ENCODE results near the gene GPX7.

GPX7 gene

DNA sequence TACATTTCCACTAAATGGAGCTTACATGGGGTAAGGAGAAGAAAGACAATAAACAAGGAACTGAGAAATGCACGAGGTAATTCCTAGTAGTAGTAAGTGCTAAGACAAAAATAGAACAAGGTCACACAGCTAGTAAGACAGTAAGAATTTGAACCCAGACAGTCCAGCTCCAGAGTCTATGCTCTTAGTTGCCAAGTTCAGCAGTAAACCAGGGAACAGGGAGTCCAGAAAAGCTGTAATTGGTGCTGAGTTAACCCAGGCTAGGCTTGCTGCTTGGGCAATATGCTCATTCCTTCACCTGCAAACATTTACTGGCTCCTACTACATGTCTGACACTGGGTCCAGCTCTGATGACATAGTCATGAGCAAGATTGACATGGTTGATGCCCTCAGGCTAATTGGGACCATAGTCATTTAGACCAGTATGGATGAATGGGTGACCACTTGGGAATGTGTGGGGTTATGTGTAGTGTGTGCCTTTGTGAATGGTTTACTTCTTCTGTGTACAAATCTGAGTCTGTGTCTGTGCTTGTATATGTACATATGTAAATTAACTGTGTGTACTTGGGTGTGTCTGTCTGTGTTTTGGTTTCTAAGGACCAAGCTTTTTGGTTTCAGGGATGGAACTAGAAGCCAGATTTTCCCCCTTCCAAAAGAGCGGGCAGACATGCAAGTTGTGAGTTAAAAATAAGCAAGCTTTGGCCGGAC lies 2.0 kb downstream of the GPX7 start:
- no peaks in the 10 kb centered on the region for H3K9me3 ChIP-seq (ENCODE audit: insufficient read depth, low read depth, low read length)
- no peaks in the 10 kb centered on the region for H3K4me1 ChIP-seq (ENCODE audit: insufficient read depth, low read length)
- no peaks in the 10 kb centered on the region for H3K36me3 ChIP-seq (ENCODE audit: insufficient read depth, low read depth, low read length)
- peaks cover 40% of the 10 kb centered on the region for H3K27me3 ChIP-seq (ENCODE audit: insufficient read depth, low read length)
- no peak overlapping the region for H3K4me3 ChIP-seq (ENCODE audit: low read length)
- no peak overlapping the region for H3K9ac ChIP-seq (ENCODE audit: low read depth, low read length)
- no peak overlapping the region for H3K27ac ChIP-seq (ENCODE audit: low read length)

DNA sequence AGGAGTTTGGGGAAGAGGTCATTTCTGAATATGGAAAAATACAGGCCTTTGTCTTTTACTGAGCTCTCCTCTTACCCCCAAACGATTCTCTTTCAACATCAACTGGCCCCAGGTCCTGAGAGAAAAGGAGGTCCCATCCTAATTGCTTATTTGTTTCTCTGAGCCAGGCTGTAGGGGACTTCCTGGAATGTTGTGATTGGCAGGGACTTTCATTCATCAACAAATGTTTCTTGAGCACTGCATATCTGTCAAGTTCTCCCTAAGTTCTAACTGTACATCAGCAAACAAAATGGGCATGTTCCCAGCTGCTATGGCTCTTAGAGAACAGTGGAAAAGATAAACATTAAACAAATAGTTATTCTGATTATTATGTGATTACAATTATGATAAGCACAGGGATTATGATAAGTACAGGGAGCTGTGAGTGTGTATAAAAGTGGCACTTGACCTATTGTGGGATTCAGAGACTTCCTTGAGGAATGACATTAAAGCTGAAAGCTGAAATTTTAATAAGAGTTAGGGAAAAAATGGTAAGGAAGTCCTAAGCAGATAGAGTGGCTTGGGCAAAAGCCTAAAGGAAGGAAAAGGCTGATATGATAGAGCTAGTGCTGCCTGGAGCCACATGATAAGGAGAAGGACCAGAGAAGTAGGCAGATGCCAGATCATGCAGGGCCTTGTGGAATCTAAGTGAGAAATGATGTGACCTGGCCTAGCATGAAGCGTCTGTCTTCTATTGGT lies 11.6 kb downstream of the GPX7 start:
- Histone ChIP-seq H3K9ac (ENCODE audit: low read depth, low read length) (no peak overlapping the region), H3K36me3 (ENCODE audit: insufficient read depth, low read depth, low read length) (no peaks in the 10 kb centered on the region), H3K9me3 (ENCODE audit: insufficient read depth, low read depth, low read length) (no peaks in the 10 kb centered on the region), H3K4me1 (ENCODE audit: insufficient read depth, low read length) (peaks cover 3% of the 10 kb centered on the region; the same call in 1 of the 2 replicates), H3K27ac (ENCODE audit: low read length) (no peak overlapping the region), H3K27me3 (ENCODE audit: insufficient read depth, low read length) (no peaks in the 10 kb centered on the region), H3K4me3 (ENCODE audit: low read length) (no peak overlapping the region)

DNA sequence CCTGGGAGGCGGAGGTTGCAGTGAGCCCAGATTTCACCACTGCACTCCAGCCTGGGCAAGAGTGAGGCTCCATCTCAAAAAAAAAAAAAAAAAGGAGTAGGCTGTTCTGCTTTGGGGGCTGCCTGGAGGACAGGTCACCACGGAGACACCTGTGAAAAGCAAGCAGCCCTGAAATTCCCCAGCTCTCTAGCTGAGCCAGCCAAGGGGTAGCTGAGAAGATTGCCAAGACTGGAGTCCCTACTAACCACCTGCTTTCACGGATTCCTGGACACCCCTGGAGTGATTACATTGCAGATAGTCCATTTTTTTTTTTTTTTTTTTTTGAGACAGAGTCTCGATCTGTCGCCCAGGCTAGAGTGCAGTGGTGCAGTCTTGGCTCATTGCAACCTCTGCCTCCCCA lies 12.5 kb downstream of the GPX7 start:
- no peak overlapping the region for H3K27ac ChIP-seq (ENCODE audit: low read length)
- H3K9ac ChIP-seq (ENCODE audit: low read depth, low read length) = no peak overlapping the region
- no peak overlapping the region for H3K4me3 ChIP-seq (ENCODE audit: low read length)
- no peaks in the 10 kb centered on the region for H3K36me3 ChIP-seq (ENCODE audit: insufficient read depth, low read depth, low read length)
- no peaks in the 10 kb centered on the region for H3K9me3 ChIP-seq (ENCODE audit: insufficient read depth, low read depth, low read length)
- peaks cover 3% of the 10 kb centered on the region; the same call in 1 of the 2 replicates for H3K4me1 ChIP-seq (ENCODE audit: insufficient read depth, low read length)
- no peaks in the 10 kb centered on the region for H3K27me3 ChIP-seq (ENCODE audit: insufficient read depth, low read length)

DNA sequence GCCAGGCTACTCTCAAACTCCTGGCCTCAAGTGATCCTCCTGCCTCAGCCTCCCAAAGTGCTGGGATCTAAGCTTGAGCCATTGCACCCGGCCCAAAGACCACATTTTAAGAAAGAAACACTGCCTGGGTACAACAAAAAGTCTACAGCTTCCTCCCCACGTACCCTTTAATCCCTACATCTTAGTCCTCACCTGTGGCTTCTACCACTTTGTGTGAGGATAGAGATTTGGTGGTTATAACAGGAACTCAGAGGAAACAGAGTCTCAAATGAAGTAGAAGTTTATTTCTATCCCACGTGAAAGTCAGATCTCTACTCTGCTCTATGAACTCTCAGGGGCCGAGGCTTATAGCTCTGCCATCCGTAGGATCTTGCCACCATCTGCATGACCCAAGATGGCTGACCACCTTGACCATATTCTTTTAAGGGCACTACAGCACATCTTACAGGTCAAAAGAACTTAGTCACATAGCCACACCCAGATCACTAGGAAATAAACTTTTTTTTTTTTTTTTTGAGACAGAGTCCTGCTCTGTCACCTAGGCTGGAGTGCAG lies 13.4 kb downstream of the GPX7 start:
- Histone ChIP-seq H3K27ac (ENCODE audit: low read length) (no peak overlapping the region), H3K9me3 (ENCODE audit: insufficient read depth, low read depth, low read length) (no peaks in the 10 kb centered on the region), H3K4me3 (ENCODE audit: low read length) (no peak overlapping the region), H3K4me1 (ENCODE audit: insufficient read depth, low read length) (peaks cover 3% of the 10 kb centered on the region; the same call in 1 of the 2 replicates), H3K27me3 (ENCODE audit: insufficient read depth, low read length) (no peaks in the 10 kb centered on the region), H3K9ac (ENCODE audit: low read depth, low read length) (no peak overlapping the region), H3K36me3 (ENCODE audit: insufficient read depth, low read depth, low read length) (no peaks in the 10 kb centered on the region)

DNA sequence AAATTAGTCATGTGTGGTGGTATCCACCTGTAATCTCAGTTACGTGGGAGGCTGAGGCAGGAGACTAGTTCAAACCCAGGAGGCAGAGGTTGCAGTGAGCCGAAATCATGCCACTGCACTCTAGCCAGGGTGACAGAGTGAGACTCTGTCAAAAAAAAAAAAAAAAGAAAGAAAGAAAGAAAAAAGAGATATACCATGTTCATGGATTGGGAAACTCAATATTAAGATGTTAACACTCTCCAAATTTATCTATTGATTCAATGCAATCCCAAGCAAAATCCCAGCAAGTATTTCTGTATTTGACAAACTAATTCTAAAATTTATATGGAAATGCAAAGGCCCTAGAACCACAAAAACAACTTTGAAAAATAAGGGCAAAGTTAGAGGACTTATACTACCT lies 19.8 kb downstream of the GPX7 start:
- no peak overlapping the region for H3K27ac ChIP-seq (ENCODE audit: low read length)
- H3K9ac ChIP-seq (ENCODE audit: low read depth, low read length) = no peak overlapping the region

DNA sequence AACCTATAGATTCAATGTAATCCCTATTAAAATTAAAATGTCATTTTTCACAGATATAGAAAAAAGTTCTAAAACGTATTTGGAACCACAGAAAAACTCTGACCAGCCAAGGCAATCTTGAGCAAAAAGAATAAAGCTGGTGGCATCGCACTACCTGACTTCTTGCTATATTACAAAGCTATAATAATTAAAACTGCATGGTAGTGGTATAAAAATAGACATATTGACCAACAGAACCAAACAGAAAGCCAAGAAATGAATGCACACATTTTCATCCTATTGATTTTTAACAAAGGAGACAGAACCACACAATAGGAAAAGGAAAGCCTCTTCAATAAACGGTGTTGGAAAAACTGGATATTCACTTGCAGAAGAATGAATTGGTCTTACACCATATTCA lies 21.6 kb downstream of the GPX7 start:
- Histone ChIP-seq H3K9me3 (ENCODE audit: insufficient read depth, low read depth, low read length) (peaks cover 9% of the 10 kb centered on the region; the same call in 1 of the 2 replicates), H3K4me3 (ENCODE audit: low read length) (no peak overlapping the region), H3K9ac (ENCODE audit: low read depth, low read length) (no peak overlapping the region), H3K27ac (ENCODE audit: low read length) (no peak overlapping the region), H3K36me3 (ENCODE audit: insufficient read depth, low read depth, low read length) (no peaks in the 10 kb centered on the region), H3K4me1 (ENCODE audit: insufficient read depth, low read length) (no peaks in the 10 kb centered on the region), H3K27me3 (ENCODE audit: insufficient read depth, low read length) (no peaks in the 10 kb centered on the region)

More for the DNA sequence above, 19.8 kb downstream of the GPX7 start:
- Histone ChIP-seq H3K9me3 (ENCODE audit: insufficient read depth, low read depth, low read length) (peaks cover 9% of the 10 kb centered on the region; the same call in 1 of the 2 replicates), H3K36me3 (ENCODE audit: insufficient read depth, low read depth, low read length) (no peaks in the 10 kb centered on the region), H3K4me3 (ENCODE audit: low read length) (no peak overlapping the region), H3K4me1 (ENCODE audit: insufficient read depth, low read length) (no peaks in the 10 kb centered on the region), H3K27me3 (ENCODE audit: insufficient read depth, low read length) (no peaks in the 10 kb centered on the region)

DNA sequence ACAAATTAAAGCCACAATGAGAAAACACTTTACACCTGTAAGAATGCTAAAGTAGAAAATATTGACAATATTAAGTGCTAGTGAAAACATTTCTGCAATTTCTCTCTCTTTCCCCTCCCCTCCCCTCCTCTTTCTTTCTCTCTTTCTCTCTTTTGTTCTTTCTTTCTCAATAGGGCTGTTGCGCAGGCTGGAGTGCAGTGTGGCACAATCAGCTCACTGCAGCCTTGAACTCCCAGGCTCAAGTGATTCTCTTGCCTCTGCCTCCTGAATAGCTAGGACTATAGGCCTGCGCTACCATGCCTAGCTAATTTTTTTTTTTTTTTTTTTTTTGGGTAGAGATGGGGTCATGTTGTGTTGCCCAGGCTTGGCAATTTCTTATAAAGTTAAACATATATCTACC lies 24.9 kb downstream of the GPX7 start:
- Histone ChIP-seq H3K36me3 (ENCODE audit: insufficient read depth, low read depth, low read length) (no peaks in the 10 kb centered on the region), H3K4me1 (ENCODE audit: insufficient read depth, low read length) (no peaks in the 10 kb centered on the region), H3K27ac (ENCODE audit: low read length) (no peak overlapping the region)

DNA sequence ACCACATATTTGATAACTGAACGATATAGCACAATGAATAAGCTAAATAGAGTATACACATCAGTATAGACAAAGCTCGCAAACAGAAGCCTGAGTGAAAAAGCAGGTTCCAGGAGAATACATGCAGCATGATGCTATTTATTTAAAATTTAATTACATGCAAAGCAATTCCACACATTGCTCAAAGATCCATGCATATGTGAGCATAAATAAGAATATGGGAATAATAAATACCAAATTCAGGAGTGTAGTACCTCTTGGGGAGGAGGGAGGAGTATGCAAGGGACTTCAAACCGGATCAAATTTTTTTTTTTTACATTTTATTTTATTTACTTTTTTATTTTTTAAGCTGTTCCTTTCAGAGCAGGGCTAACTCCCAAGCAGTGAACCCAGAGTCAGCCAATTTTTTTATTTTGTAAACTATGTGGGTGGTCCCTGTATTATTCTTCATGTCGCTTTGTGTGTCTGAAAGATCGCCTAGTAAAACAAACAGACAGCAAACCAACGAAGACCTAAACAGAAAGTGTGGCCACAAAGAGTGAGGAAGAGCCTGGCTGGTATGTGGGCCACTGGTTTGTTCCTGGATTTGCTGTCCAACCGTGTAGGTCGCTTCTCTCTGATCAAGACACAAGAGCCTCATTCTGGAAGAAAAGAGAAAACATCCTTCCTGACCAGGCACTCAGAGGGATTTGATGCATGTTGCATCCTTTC lies 26.6 kb downstream of the GPX7 start:
- H3K27ac ChIP-seq (ENCODE audit: low read length) = no peak overlapping the region
- no peak overlapping the region for H3K4me3 ChIP-seq (ENCODE audit: low read length)
- no peaks in the 10 kb centered on the region for H3K36me3 ChIP-seq (ENCODE audit: insufficient read depth, low read depth, low read length)
- H3K27me3 ChIP-seq (ENCODE audit: insufficient read depth, low read length) = peaks cover 38% of the 10 kb centered on the region
- H3K4me1 ChIP-seq (ENCODE audit: insufficient read depth, low read length) = peaks cover 5% of the 10 kb centered on the region; the same call in 1 of the 2 replicates
- H3K9ac ChIP-seq (ENCODE audit: low read depth, low read length) = no peak overlapping the region
- H3K9me3 ChIP-seq (ENCODE audit: insufficient read depth, low read depth, low read length) = no peaks in the 10 kb centered on the region

More for the DNA sequence above, 24.9 kb downstream of the GPX7 start:
- H3K4me3 ChIP-seq (ENCODE audit: low read length) = no peak overlapping the region
- H3K9me3 ChIP-seq (ENCODE audit: insufficient read depth, low read depth, low read length) = peaks cover 4% of the 10 kb centered on the region; the same call in 1 of the 2 replicates
- H3K27me3 ChIP-seq (ENCODE audit: insufficient read depth, low read length) = peaks cover 20% of the 10 kb centered on the region
- no peak overlapping the region for H3K9ac ChIP-seq (ENCODE audit: low read depth, low read length)

DNA sequence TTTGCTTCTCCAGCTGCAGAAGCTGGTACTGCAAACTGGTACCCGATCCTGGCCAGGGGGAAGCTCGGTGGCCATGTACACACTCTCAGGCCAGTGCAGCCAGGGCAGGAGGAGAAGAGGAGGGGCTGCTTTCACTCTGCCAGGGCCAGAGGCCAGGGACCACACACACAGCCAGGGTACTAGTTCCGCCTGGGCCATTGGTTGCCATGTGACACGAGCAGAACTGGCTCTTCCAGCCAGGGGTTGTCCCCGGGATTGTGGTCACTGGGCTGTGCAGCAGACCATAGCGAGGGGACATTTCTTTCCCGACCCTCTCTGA lies 27.1 kb downstream of the GPX7 start:
- no peak overlapping the region for H3K27ac ChIP-seq (ENCODE audit: low read length)
- no peak overlapping the region for H3K9ac ChIP-seq (ENCODE audit: low read depth, low read length)
- H3K36me3 ChIP-seq (ENCODE audit: insufficient read depth, low read depth, low read length) = no peaks in the 10 kb centered on the region
- H3K9me3 ChIP-seq (ENCODE audit: insufficient read depth, low read depth, low read length) = no peaks in the 10 kb centered on the region
- H3K4me3 ChIP-seq (ENCODE audit: low read length) = no peak overlapping the region
- peaks cover 5% of the 10 kb centered on the region; the same call in 1 of the 2 replicates for H3K4me1 ChIP-seq (ENCODE audit: insufficient read depth, low read length)
- H3K27me3 ChIP-seq (ENCODE audit: insufficient read depth, low read length) = peaks cover 43% of the 10 kb centered on the region

DNA sequence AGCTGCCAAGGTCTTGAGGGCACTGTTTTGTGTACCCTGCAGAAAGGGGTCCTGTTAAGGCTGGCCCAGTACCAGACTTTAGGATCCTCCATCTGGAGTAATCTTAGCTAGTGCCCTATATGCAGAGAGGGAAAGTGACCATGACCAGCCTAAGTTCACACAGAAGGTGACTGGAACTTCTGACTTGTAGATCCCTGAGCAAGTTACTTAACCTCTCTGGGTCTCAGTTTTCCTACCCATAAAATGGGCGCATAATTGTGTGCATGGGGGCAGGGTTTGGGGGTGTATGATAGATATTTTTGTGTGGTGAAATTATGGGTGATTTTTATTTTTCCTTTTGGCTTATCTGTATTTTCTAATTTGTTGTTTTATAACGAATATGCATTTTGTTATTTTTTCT lies 27.5 kb downstream of the GPX7 start:
- no peak overlapping the region for H3K9ac ChIP-seq (ENCODE audit: low read depth, low read length)
- peaks cover 47% of the 10 kb centered on the region for H3K27me3 ChIP-seq (ENCODE audit: insufficient read depth, low read length)
- H3K9me3 ChIP-seq (ENCODE audit: insufficient read depth, low read depth, low read length) = no peaks in the 10 kb centered on the region
- peaks cover 5% of the 10 kb centered on the region; the same call in 1 of the 2 replicates for H3K4me1 ChIP-seq (ENCODE audit: insufficient read depth, low read length)
- H3K27ac ChIP-seq (ENCODE audit: low read length) = no peak overlapping the region
- H3K4me3 ChIP-seq (ENCODE audit: low read length) = no peak overlapping the region
- H3K36me3 ChIP-seq (ENCODE audit: insufficient read depth, low read depth, low read length) = no peaks in the 10 kb centered on the region

DNA sequence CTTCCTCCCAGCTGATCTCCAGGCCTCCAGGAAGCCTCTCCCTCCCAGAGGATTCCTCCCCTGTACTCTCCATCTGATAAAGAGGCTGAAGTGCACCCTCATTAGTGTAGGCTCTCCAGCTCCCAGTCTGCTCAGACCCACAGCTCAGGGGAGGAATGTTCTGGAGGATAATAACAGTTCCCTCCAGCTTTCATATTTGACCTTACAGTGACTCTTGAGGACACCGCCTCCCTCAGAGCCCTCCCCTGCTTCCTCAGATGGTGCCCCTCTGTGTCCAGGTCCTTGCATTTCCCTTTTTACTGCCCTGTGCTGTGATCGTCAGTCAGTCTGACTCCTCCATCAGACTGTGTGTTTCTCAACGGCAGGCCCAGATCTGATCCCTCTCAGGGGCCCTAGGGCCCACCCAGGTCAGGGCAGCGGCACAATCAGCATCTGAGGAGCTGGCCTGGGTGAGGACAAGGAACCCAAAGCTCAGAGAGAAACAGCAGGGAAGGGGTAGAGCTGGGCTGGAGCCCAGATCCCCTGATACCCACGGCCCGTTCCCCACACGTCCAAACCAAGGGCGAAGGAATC lies 29.7 kb downstream of the GPX7 start:
- Histone ChIP-seq H3K27me3 (ENCODE audit: insufficient read depth, low read length) (peaks cover 59% of the 10 kb centered on the region), H3K9me3 (ENCODE audit: insufficient read depth, low read depth, low read length) (no peaks in the 10 kb centered on the region), H3K4me1 (ENCODE audit: insufficient read depth, low read length) (peaks cover 5% of the 10 kb centered on the region; the same call in 1 of the 2 replicates), H3K9ac (ENCODE audit: low read depth, low read length) (no peak overlapping the region), H3K36me3 (ENCODE audit: insufficient read depth, low read depth, low read length) (no peaks in the 10 kb centered on the region), H3K27ac (ENCODE audit: low read length) (no peak overlapping the region), H3K4me3 (ENCODE audit: low read length) (no peak overlapping the region)
